ENCODE data around the gene ZIC5. TPM values are rescaled to one million over a fixed set of nuclear protein-coding genes. Genes with fewer than 3 reads are reported as not detected.
"Not testable (repeated sequence)": the region's sequence is repeated elsewhere in the genome, so short reads cannot be mapped to it uniquely, and the experiment has no call there.

Gene ZIC5
- total and polyA plus RNA-seq, 2 donors (not counting 1 experiment from before 2014, with no cell fraction given), result not detected

DNA sequence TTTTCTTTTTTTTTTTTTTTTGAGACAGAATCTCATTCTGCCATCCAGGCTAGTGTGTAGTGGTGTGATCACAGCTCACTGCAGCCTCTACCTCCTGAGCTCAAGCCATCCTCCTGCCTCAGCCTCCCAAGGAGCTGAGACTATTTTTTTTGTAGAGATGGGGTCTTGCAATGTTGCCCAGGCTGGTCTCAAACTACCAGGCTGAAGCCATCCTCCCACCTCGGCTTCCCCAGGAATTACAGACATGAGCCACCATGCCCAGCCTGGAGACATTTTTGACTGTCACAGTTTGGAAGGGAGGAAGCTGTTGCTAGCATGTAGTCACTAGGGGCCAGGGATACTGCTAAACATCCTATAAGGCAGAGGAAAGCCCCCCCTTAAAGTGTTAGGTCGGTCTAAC, 23.9 kb downstream of the ZIC5 start:
- Histone ChIP-seq H3K9ac (ENCODE audit: insufficient read depth, low read length) (no peak overlapping the region), H3K27me3 (ENCODE audit: control insufficient read depth, insufficient read depth, low read length) (peaks cover 11% of the 10 kb centered on the region), H3K36me3 (ENCODE audit: control insufficient read depth, insufficient read depth, low read length) (no peaks in the 10 kb centered on the region), H3K4me2 (ENCODE audit: extremely low read depth, insufficient read depth, low read length) (no peak overlapping the region), H3K4me3 (replicated peaks in 1 of 4; ENCODE audit: control extremely low read depth in 1 of 4, insufficient read depth in 1 of 4, low read depth in 3 of 4, low read length in 4 of 4) (no peak overlapping the region), H3K79me2 (ENCODE audit: control insufficient read depth, insufficient read depth, low read length) (no peaks in the 10 kb centered on the region), H3K4me1 (ENCODE audit: control insufficient read depth, extremely low read depth, insufficient read depth, low read length) (no peaks in the 10 kb centered on the region), H3K9me3 (ENCODE audit: control insufficient read depth, insufficient read depth, low read depth, low read length) (no peaks in the 10 kb centered on the region), H2AFZ (ENCODE audit: low read length) (no peak overlapping the region), H4K20me1 (ENCODE audit: control insufficient read depth, extremely low read depth, insufficient read depth, low read length) (no peaks in the 10 kb centered on the region), H3K27ac (ENCODE audit: insufficient read depth, low read length) (no peak overlapping the region)
- DNase-seq (ENCODE audit: low read depth in 2 of 2), result no peak
- TF ChIP-seq, protein P1, sequence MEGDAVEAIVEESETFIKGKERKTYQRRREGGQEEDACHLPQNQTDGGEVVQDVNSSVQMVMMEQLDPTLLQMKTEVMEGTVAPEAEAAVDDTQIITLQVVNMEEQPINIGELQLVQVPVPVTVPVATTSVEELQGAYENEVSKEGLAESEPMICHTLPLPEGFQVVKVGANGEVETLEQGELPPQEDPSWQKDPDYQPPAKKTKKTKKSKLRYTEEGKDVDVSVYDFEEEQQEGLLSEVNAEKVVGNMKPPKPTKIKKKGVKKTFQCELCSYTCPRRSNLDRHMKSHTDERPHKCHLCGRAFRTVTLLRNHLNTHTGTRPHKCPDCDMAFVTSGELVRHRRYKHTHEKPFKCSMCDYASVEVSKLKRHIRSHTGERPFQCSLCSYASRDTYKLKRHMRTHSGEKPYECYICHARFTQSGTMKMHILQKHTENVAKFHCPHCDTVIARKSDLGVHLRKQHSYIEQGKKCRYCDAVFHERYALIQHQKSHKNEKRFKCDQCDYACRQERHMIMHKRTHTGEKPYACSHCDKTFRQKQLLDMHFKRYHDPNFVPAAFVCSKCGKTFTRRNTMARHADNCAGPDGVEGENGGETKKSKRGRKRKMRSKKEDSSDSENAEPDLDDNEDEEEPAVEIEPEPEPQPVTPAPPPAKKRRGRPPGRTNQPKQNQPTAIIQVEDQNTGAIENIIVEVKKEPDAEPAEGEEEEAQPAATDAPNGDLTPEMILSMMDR (conservative IDR thresholded peaks at IDR 0.05 in 1 of 2, IDR thresholded peaks at IDR 0.05 in 1 of 2; ENCODE audit: low read depth in 1 of 2, low read length in 2 of 2), result no peak
- no peak for TF ChIP-seq EZH2 (IDR thresholded peaks at IDR 0.05; ENCODE audit: low read length, missing control alignments)

DNA sequence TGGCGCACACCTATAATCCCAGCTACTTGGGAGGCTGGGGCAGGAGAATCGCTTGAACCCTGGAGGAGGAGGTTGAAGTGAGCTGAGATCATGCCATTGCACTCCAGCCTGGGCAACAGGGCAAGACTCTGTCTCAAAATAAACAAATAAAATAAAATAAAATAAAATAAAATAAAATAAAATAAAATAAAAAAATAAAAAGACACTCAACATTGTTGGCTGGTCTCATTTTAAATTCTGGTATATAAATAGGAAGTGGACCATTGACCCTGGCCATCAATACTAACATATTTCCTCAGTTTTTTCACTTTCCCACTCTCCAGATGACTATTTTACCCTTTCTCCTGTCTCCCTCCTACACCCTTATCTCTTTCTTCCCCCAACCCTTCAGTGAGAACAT, 26.1 kb downstream of the ZIC5 start:
- not testable (repeated sequence) for H3K27me3 ChIP-seq (ENCODE audit: control insufficient read depth, insufficient read depth, low read length); DNase-seq (ENCODE audit: low read depth in 2 of 2); H3K27ac ChIP-seq (ENCODE audit: insufficient read depth, low read length); H3K36me3 ChIP-seq (ENCODE audit: control insufficient read depth, insufficient read depth, low read length); H3K4me1 ChIP-seq (ENCODE audit: control insufficient read depth, extremely low read depth, insufficient read depth, low read length); H3K9ac ChIP-seq (ENCODE audit: insufficient read depth, low read length); H3K4me3 ChIP-seq (replicated peaks in 1 of 4; ENCODE audit: control extremely low read depth in 1 of 4, insufficient read depth in 1 of 4, low read depth in 3 of 4, low read length in 4 of 4); H3K79me2 ChIP-seq (ENCODE audit: control insufficient read depth, insufficient read depth, low read length); H3K4me2 ChIP-seq (ENCODE audit: extremely low read depth, insufficient read depth, low read length); H4K20me1 ChIP-seq (ENCODE audit: control insufficient read depth, extremely low read depth, insufficient read depth, low read length); H3K9me3 ChIP-seq (ENCODE audit: control insufficient read depth, insufficient read depth, low read depth, low read length); H2AFZ ChIP-seq (ENCODE audit: low read length)

DNA sequence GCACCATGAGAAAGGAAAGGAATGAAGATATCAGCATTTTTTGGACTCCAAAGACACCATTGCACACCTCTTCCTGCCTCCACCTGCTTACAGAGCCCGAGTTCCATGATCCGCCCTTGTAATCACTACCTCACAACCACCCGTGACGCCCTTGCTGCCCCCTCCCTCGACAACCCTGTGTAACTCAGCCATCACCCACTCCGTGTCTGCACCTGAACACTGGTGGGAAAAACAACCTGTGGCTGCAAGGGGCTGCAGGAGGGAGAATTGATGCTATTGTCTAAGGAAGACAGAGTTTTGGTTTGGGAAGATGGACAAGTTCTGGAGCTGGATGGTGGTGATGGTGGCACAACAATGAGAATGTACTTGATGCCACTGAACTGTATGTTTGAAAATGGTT, 27.0 kb downstream of the ZIC5 start:
- Histone ChIP-seq H3K9me3 (ENCODE audit: control insufficient read depth, insufficient read depth, low read depth, low read length) (no peaks in the 10 kb centered on the region), H4K20me1 (ENCODE audit: control insufficient read depth, extremely low read depth, insufficient read depth, low read length) (no peaks in the 10 kb centered on the region), H3K4me1 (ENCODE audit: control insufficient read depth, extremely low read depth, insufficient read depth, low read length) (no peaks in the 10 kb centered on the region), H3K36me3 (ENCODE audit: control insufficient read depth, insufficient read depth, low read length) (no peaks in the 10 kb centered on the region), H3K9ac (ENCODE audit: insufficient read depth, low read length) (no peak overlapping the region), H3K4me3 (replicated peaks in 1 of 4; ENCODE audit: control extremely low read depth in 1 of 4, insufficient read depth in 1 of 4, low read depth in 3 of 4, low read length in 4 of 4) (no peak overlapping the region), H3K27me3 (ENCODE audit: control insufficient read depth, insufficient read depth, low read length) (peaks cover 2% of the 10 kb centered on the region), H2AFZ (ENCODE audit: low read length) (no peak overlapping the region), H3K79me2 (ENCODE audit: control insufficient read depth, insufficient read depth, low read length) (no peaks in the 10 kb centered on the region), H3K27ac (ENCODE audit: insufficient read depth, low read length) (no peak overlapping the region), H3K4me2 (ENCODE audit: extremely low read depth, insufficient read depth, low read length) (no peak overlapping the region)
- DNase-seq (ENCODE audit: low read depth in 2 of 2), result no peak
- TF ChIP-seq, protein P1 (conservative IDR thresholded peaks at IDR 0.05 in 1 of 2, IDR thresholded peaks at IDR 0.05 in 1 of 2; ENCODE audit: low read depth in 1 of 2, low read length in 2 of 2), result no peak
- TF ChIP-seq EZH2 (IDR thresholded peaks at IDR 0.05; ENCODE audit: low read length, missing control alignments), result no peak
